Esophagus muscularis mucosa (tissue), 4 donors: Measurements from ENCODE around the gene ZNF605. TPM values are rescaled to one million over a fixed set of nuclear protein-coding genes. Genes with fewer than 3 reads are reported as not detected.

ENCODE experiments used
- DNase-seq: peaks from one replicate; pipeline ENCODE4 v3.0.0-alpha.2; 2017; ENCODE audit errors: extremely low spot score
- H3K27ac ChIP-seq, 4 donors: fragments of 200-600 bp; sonication (generic); replicated peaks in 1 of 4; 1 replicate in 3 of 4; 2 replicates in 1 of 4; pipeline ENCODE4 v1.5.1; 2016 to 2019; ENCODE audit warnings: mild to moderate bottlenecking in 1 of 4
- H3K27me3 ChIP-seq, 4 donors: fragments of 200-600 bp; sonication (generic); one replicate each; pipeline versions ENCODE4 v1.5.1 to v1.6.0; 2016 to 2019
- H3K36me3 ChIP-seq, 4 donors: fragments of 200-600 bp; sonication (generic); one replicate each; pipeline ENCODE4 v1.5.1; 2016 to 2019
- H3K4me1 ChIP-seq, 4 donors: fragments of 200-600 bp; sonication (generic); one replicate each; pipeline ENCODE4 v1.5.1; 2016 to 2019
- H3K4me3 ChIP-seq, 4 donors: fragments of 200-600 bp; sonication (generic); 1 replicate in 2 of 4; 2 replicates in 2 of 4; pipeline ENCODE4 v1.5.1; 2016 to 2019; ENCODE audit warnings: mild to moderate bottlenecking in 4 of 4, moderate library complexity in 1 of 4
- H3K9me3 ChIP-seq, 4 donors: fragments of 200-600 bp; sonication (generic); 1 replicate in 3 of 4; 2 replicates in 1 of 4; pipeline ENCODE4 v1.5.1; 2016 to 2019
- CTCF ChIP-seq, 3 experiments: fragments of 200-600 bp in 2 of 3; fragments of 450-650 bp in 1 of 3; sonication (generic) in 2 of 3; IDR thresholded peaks; one replicate each; pipeline ENCODE4 v1.5.1; 2017 to 2019; ENCODE audit warnings: antibody characterized with exemption in 3 of 3, mild to moderate bottlenecking in 2 of 3, moderate library complexity in 1 of 3
- EP300 ChIP-seq: sonication (generic); formaldehyde crosslinking; IDR thresholded peaks from one replicate; pipeline ENCODE4 v1.6.1; 2017; ENCODE audit warnings: antibody characterized with exemption
- POLR2A ChIP-seq: fragments of 450-650 bp; IDR thresholded peaks from one replicate; pipeline ENCODE4 v1.6.1; 2017; ENCODE audit warnings: antibody characterized with exemption, moderate library complexity, mild to moderate bottlenecking, low read depth
- POLR2AphosphoS5 ChIP-seq, 2 donors: sonication (generic); formaldehyde crosslinking; IDR thresholded peaks; one replicate each; pipeline ENCODE4 v1.6.1; 2017; ENCODE audit warnings: antibody characterized with exemption in 2 of 2
- WGBS: methylation state at CpG from one replicate; pipeline ENCODE4 v1.1.5; 2018; 5-methylcytosine and 5-hydroxymethylcytosine counted together
- intact Hi-C: fragments of 100-400 bp; cut with DNase I; formaldehyde crosslinking; loops from one replicate; pipeline ENCODE4 v1.15.1; 2023
- total RNA-seq, 4 donors: library from RNA; depleted of rRNA; stranded (reverse); fragments of >200 nt; gene quantifications; one replicate each; pipeline versions ENCODE4 v1.1.0 to v1.2.1, GENCODE V29; 2016

Gene ZNF605
- total RNA-seq, 4 donors from 2014 or later = 5.5 to 9.0 (median 6.1) TPM

GRCh38 chr12:132949936-132950837 lies 5.9 kb downstream of the ZNF605 start:
- DNase-seq = no peak
- H3K4me3 ChIP-seq = no peak overlapping the region
- H3K36me3 ChIP-seq = peaks cover 28 to 50% (median 42%) of the 10 kb centered on the region in 4 donors
- peaks cover 0 to 47% (median 32%) of the 10 kb centered on the region in 4 donors for H3K9me3 ChIP-seq
- 96% methylated on average over 29 of the region's 30 CpGs for WGBS
- peaks cover 9 to 12% (median 11%) of the 10 kb centered on the region in 4 donors for H3K4me1 ChIP-seq
- no peaks in the 10 kb centered on the region for H3K27me3 ChIP-seq
- intact Hi-C loops = no loop called here
- no peak overlapping the region for H3K27ac ChIP-seq
- TF ChIP-seq CTCF (IDR thresholded peaks at IDR 0.05) (no peak), EP300 (no peak), POLR2A (no peak), POLR2AphosphoS5 (IDR thresholded peaks at IDR 0.05) (no peak)

GRCh38 chr12:132948146-132949066 lies 7.7 kb downstream of the ZNF605 start:
- H3K27me3 ChIP-seq = no peaks in the 10 kb centered on the region
- no peak overlapping the region for H3K4me3 ChIP-seq
- TF ChIP-seq CTCF (IDR thresholded peaks at IDR 0.05) (no peak), EP300 (no peak), POLR2AphosphoS5 (IDR thresholded peaks at IDR 0.05) (no peak), POLR2A (no peak)
- H3K27ac ChIP-seq = no peak overlapping the region
- no peaks in the 10 kb centered on the region for H3K4me1 ChIP-seq
- WGBS = 96% methylated on average over 26 of the region's 29 CpGs
- intact Hi-C loops = no loop called here
- H3K36me3 ChIP-seq = peaks cover 46 to 68% (median 60%) of the 10 kb centered on the region in 4 donors
- H3K9me3 ChIP-seq = peaks cover 0 to 65% (median 43%) of the 10 kb centered on the region in 4 donors
- no peak for DNase-seq

GRCh38 chr12:132946246-132946820 lies 9.8 kb downstream of the ZNF605 start:
- Histone ChIP-seq H3K36me3 (peaks cover 59 to 88% (median 81%) of the 10 kb centered on the region in 4 donors), H3K4me3 (no peak overlapping the region), H3K27me3 (no peaks in the 10 kb centered on the region), H3K4me1 (no peaks in the 10 kb centered on the region), H3K27ac (no peak overlapping the region), H3K9me3 (peaks cover 0 to 86% (median 49%) of the 10 kb centered on the region in 4 donors)
- intact Hi-C loops = no loop called here
- TF ChIP-seq POLR2A = no peak
- no peak for TF ChIP-seq POLR2AphosphoS5 (IDR thresholded peaks at IDR 0.05)
- TF ChIP-seq CTCF (IDR thresholded peaks at IDR 0.05) = no peak
- no peak for TF ChIP-seq EP300
- DNase-seq = no peak
- WGBS = 98% methylated on average over 6 of the region's 8 CpGs

GRCh38 chr12:132945806-132946205 lies 10.3 kb downstream of the ZNF605 start:
- intact Hi-C loops = no loop called here
- over 99% methylated on average over 9 of the region's 9 CpGs for WGBS
- Histone ChIP-seq H3K9me3 (peaks cover 0 to 91% (median 55%) of the 10 kb centered on the region in 4 donors), H3K27ac (no peak overlapping the region), H3K36me3 (peaks cover 59 to 94% (median 86%) of the 10 kb centered on the region in 4 donors), H3K27me3 (no peaks in the 10 kb centered on the region), H3K4me1 (no peaks in the 10 kb centered on the region), H3K4me3 (no peak overlapping the region)
- no peak for TF ChIP-seq CTCF (IDR thresholded peaks at IDR 0.05)
- DNase-seq = no peak
